ENCODE data around the gene KIF26A.

Gene KIF26A

DNA sequence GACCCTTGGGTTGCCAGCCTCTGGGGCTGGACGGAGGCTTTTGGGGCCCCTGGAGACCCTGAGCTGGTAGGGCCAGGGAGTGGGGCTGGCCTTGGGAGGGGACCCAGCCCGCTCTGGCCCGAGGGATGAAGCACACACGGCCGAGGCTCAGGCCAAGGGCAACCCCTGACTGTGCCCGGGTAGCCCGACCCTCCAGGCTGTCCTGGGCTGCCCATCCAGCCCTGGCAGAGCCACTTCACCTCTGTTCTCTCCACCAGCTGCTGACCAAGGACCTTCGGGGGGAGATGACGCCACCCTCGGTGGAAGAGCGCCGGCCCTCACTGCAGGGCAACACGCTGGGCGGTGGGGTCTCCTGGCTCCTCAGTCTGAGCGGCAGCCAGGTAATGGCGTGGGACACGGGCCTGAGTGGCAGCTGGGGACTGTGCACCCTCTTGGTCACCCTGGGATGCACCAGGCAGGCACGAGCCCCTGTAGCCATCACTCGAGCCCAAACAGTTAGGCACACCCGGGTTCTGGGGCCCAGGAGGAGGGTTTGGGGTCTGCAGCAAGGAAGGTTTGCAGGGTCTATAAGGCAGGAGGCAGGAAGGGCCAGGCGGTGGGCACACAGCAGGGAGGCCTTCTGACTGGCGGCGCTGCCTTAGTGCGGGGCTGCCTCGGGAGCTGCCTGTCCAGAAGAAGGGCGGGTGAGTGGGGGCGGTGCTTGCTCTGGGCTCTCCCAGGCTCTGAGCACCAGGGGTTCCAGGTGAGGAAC lies 33.1 kb upstream of the KIF26A start:
- in situ Hi-C loops (cut with MboI; ENCODE audit: low sequenced_read_pairs), result no loop called here
- Histone ChIP-seq H3K9me3 (no peaks in the 10 kb centered on the region), H3K4me3 (no peak overlapping the region), H3K4me1 (no peaks in the 10 kb centered on the region), H3K36me3 (replicated peaks) (no peaks in the 10 kb centered on the region), H3K27me3 (ENCODE audit: low read depth) (no peaks in the 10 kb centered on the region)
- no peak for DNase-seq (ENCODE audit: low spot score in 2 of 2)

- no peak overlapping the region for H3K4me3 ChIP-seq
- in situ Hi-C loops (cut with MboI; ENCODE audit: low sequenced_read_pairs), result no loop called here
- no peaks in the 10 kb centered on the region for H3K4me1 ChIP-seq
- DNase-seq (ENCODE audit: low spot score in 2 of 2), result no peak
- H3K9me3 ChIP-seq, result no peaks in the 10 kb centered on the region
- no peaks in the 10 kb centered on the region for H3K36me3 ChIP-seq (replicated peaks)
- H3K27me3 ChIP-seq (ENCODE audit: low read depth), result no peaks in the 10 kb centered on the region
These were observed 32.4 kb upstream of the KIF26A start for GRCh38 chr14:104105822-104106470.

GRCh38 chr14:104106471-104106991 lies 31.9 kb upstream of the KIF26A start:
- no peaks in the 10 kb centered on the region for H3K4me1 ChIP-seq
- in situ Hi-C loops (cut with MboI; ENCODE audit: low sequenced_read_pairs), result no loop called here

GRCh38 chr14:104107101-104107581 lies 31.2 kb upstream of the KIF26A start:
- Histone ChIP-seq H3K36me3 (replicated peaks) (no peaks in the 10 kb centered on the region), H3K9me3 (no peaks in the 10 kb centered on the region), H3K27me3 (ENCODE audit: low read depth) (no peaks in the 10 kb centered on the region), H3K4me3 (no peak overlapping the region), H3K4me1 (no peaks in the 10 kb centered on the region)
- in situ Hi-C loops (cut with MboI; ENCODE audit: low sequenced_read_pairs), result no loop called here
- DNase-seq (ENCODE audit: low spot score in 2 of 2), result no peak

More at GRCh38 chr14:104106471-104106991, 31.9 kb upstream of the KIF26A start:
- Histone ChIP-seq H3K36me3 (replicated peaks) (no peaks in the 10 kb centered on the region), H3K4me3 (no peak overlapping the region), H3K9me3 (no peaks in the 10 kb centered on the region), H3K27me3 (ENCODE audit: low read depth) (no peaks in the 10 kb centered on the region)
- DNase-seq (ENCODE audit: low spot score in 2 of 2), result no peak

GRCh38 chr14:104107611-104108569 lies 30.5 kb upstream of the KIF26A start:
- DNase-seq (ENCODE audit: low spot score in 2 of 2), result no peak

GRCh38 chr14:104108570-104109541 lies 29.5 kb upstream of the KIF26A start:
- in situ Hi-C loops (cut with MboI; ENCODE audit: low sequenced_read_pairs), result no loop called here

More at GRCh38 chr14:104107611-104108569, 30.5 kb upstream of the KIF26A start:
- Histone ChIP-seq H3K27me3 (ENCODE audit: low read depth) (no peaks in the 10 kb centered on the region), H3K9me3 (no peaks in the 10 kb centered on the region), H3K36me3 (replicated peaks) (no peaks in the 10 kb centered on the region), H3K4me3 (no peak overlapping the region), H3K4me1 (no peaks in the 10 kb centered on the region)
- in situ Hi-C loops (cut with MboI; ENCODE audit: low sequenced_read_pairs), result no loop called here

DNA sequence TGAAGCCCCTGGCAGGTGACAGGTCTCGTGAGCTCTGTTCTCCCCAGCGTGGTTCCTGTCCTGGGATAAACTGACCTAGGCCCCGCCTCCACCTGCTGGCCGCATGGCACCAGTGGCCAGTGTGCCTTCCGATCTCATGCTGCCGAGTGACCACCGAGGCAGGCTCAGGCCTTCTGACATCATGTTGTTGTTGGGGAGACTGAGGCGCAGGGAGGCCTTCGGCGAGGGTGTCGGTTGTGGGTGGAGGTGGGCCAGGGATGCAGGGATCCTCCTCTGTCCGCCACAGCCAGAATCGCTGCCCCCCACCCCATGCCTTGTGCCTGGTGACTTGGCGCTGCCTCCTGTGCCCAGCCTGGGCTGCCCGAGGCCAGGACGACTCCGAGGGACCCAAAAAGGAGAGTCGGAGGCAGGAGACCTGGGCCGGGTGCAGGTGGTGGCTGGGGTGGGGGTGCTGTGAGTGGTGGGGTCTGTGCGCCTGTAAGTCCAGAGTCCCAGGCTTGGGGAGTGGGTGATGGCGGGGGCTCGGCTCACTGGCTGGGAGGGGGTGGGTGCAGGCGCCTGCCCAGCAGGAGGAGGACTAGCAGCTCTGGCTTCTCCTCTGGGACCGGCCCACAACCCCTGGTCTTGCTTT lies 28.5 kb upstream of the KIF26A start:
- in situ Hi-C loops (cut with MboI; ENCODE audit: low sequenced_read_pairs), result no loop called here
- Histone ChIP-seq H3K4me3 (no peak overlapping the region), H3K36me3 (replicated peaks) (no peaks in the 10 kb centered on the region), H3K27me3 (ENCODE audit: low read depth) (peaks cover 11% of the 10 kb centered on the region), H3K4me1 (no peaks in the 10 kb centered on the region), H3K9me3 (no peaks in the 10 kb centered on the region)
- DNase-seq (ENCODE audit: low spot score in 2 of 2), result no peak

More at GRCh38 chr14:104108570-104109541, 29.5 kb upstream of the KIF26A start:
- DNase-seq (ENCODE audit: low spot score in 2 of 2), result no peak
- Histone ChIP-seq H3K4me1 (no peaks in the 10 kb centered on the region), H3K36me3 (replicated peaks) (no peaks in the 10 kb centered on the region), H3K4me3 (no peak overlapping the region), H3K27me3 (ENCODE audit: low read depth) (peaks cover 1% of the 10 kb centered on the region; the same call in 1 of the 2 replicates), H3K9me3 (no peaks in the 10 kb centered on the region)

GRCh38 chr14:104110491-104111209 lies 27.7 kb upstream of the KIF26A start:
- Histone ChIP-seq H3K4me3 (no peak overlapping the region), H3K4me1 (no peaks in the 10 kb centered on the region), H3K9me3 (no peaks in the 10 kb centered on the region), H3K36me3 (replicated peaks) (no peaks in the 10 kb centered on the region), H3K27me3 (ENCODE audit: low read depth) (peaks cover 19% of the 10 kb centered on the region)
- in situ Hi-C loops (cut with MboI; ENCODE audit: low sequenced_read_pairs), result no loop called here
- no peak for DNase-seq (ENCODE audit: low spot score in 2 of 2)

DNA sequence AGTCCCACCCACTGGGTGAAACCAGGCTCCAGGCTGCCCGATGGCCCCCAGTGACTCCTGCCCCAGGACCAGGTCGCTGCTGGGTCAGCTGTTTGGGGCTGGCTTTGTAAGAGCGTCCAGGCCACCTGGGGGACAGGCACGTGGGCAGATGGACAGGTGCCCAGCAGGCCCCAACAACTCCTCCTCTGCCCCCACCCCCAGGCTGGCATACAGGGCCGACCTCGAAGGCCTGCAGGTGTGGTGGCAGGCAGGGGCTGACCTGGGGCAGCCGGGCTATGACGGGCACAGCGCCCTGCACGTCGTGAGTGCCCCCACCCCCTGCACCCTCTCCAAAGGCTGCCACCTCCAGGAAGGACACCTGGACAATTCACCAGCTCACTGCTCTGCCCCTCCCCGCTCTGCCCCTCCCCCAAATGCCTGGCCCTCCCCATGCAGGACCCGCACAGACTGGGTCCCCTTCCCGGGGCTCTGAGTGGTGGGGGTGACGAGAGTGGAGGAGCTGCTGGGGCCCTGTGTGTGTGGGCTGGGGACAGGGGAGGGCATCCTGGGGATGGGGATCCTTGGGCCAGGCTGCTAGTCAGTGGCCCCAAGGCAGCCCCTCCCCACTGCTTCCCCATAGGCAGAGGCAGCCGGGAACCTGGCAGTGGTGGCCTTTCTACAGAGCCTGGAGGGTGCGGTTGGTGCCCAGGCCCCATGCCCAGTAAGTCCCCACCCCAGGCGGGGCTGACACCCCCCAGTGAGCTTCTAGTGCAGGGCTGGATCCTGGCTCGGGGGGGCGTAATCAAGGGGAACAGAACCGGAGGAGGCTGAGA lies 26.9 kb upstream of the KIF26A start:
- H3K36me3 ChIP-seq (replicated peaks), result no peaks in the 10 kb centered on the region
- no peak overlapping the region for H3K4me3 ChIP-seq
- H3K9me3 ChIP-seq, result no peaks in the 10 kb centered on the region
- DNase-seq (ENCODE audit: low spot score in 2 of 2), result no peak
- no peaks in the 10 kb centered on the region for H3K4me1 ChIP-seq
- in situ Hi-C loops (cut with MboI; ENCODE audit: low sequenced_read_pairs), result no loop called here
- H3K27me3 ChIP-seq (ENCODE audit: low read depth), result peaks cover 28% of the 10 kb centered on the region

GRCh38 chr14:104112113-104112505 lies 26.3 kb upstream of the KIF26A start:
- H3K27me3 ChIP-seq (ENCODE audit: low read depth), result peaks cover 31% of the 10 kb centered on the region
- in situ Hi-C loops (cut with MboI; ENCODE audit: low sequenced_read_pairs), result no loop called here
- no peak for DNase-seq (ENCODE audit: low spot score in 2 of 2)
- H3K9me3 ChIP-seq, result no peaks in the 10 kb centered on the region
- H3K4me1 ChIP-seq, result no peaks in the 10 kb centered on the region
- no peak overlapping the region for H3K4me3 ChIP-seq
- no peaks in the 10 kb centered on the region for H3K36me3 ChIP-seq (replicated peaks)
